HCT116 (cell line): Measurements from ENCODE around the gene FAM193B. TPM values are rescaled to one million over a fixed set of nuclear protein-coding genes. Genes with fewer than 3 reads are reported as not detected.

Source experiments
- ATAC-seq: fragments of 200-7000 bp; cut with Tn5 transposase; 2 replicates; pipeline ENCODE4 v1.9.1; 2020; ENCODE audit warnings: mild to moderate bottlenecking, moderate library complexity
- BruUV-seq: library from RNA; stranded (reverse); fragments of 400-500 nt; replicated peaks from 2 replicates; lab custom pipeline; 2021; lab: Mats Ljungman, UMichigan
- CTCF ChIA-PET: fragments of 300-600 bp; sonication (Branson Sonifier 250); formaldehyde crosslinking; loops from one replicate; lab custom pipeline; 2021; ENCODE audit warnings: antibody characterized with exemption; lab: Charles Lee
- POLR2A ChIA-PET: fragments of 300-600, 350-600 bp; sonication (Branson Sonifier 250); formaldehyde crosslinking; loops from one replicate; lab custom pipeline; 2021; ENCODE audit warnings: antibody characterized with exemption; lab: Charles Lee
- RAD21 ChIA-PET, 2 experiments: fragments of 300-600 bp; sonication (Branson Sonifier 250); formaldehyde crosslinking; loops; one replicate each; lab custom pipeline; 2023; ENCODE audit warnings: low total read pairs in 2 of 2; ENCODE audit not compliant: uncharacterized antibody in 2 of 2, unreplicated experiment in 2 of 2, low non-redundant PET in 1 of 2; lab: Charles Lee
- DNase-seq: peaks from one replicate; pipeline ENCODE4 v3.0.0-alpha.2; 2010; ENCODE audit warnings: low read depth, low spot score
- H2AFZ ChIP-seq: fragments of 200-600 bp; shearing (Covaris generic), sonication (generic); 2 replicates; pipeline ENCODE4 v1.6.1; 2017; ENCODE audit warnings: low read depth, mixed run types, mixed read lengths, antibody characterized with exemption, low read length; ENCODE audit not compliant: poor library complexity, severe bottlenecking
- H3K27ac ChIP-seq: 2 replicates; pipeline ENCODE4 v1.5.1; 2012; ENCODE audit warnings: low read depth, low read length
- H3K27me3 ChIP-seq: fragments of 200-600 bp; sonication (generic); 2 replicates; pipeline ENCODE4 v1.6.1; 2016; ENCODE audit warnings: mixed run types, low read length, mixed read lengths; ENCODE audit not compliant: insufficient read depth
- H3K36me3 ChIP-seq, 2 experiments: fragments of 200-500 bp in 1 of 2; fragments of 200-600 bp in 1 of 2; sonication (Bioruptor generic) in 1 of 2; sonication (generic) in 1 of 2; 2 replicates each; pipeline versions ENCODE4 v1.5.1 to v1.6.1; 2014 to 2016; ENCODE audit warnings: low read length in 2 of 2, inconsistent platforms in 1 of 2, mixed read lengths in 1 of 2, mixed run types in 1 of 2; ENCODE audit not compliant: insufficient read depth in 2 of 2, control insufficient read depth in 1 of 2
- H3K4me1 ChIP-seq, 2 experiments: fragments of 200-600 bp in 1 of 2; sonication (generic) in 1 of 2; 2 replicates each; pipeline versions ENCODE4 v1.5.1 to v1.6.1; 2012 to 2017; ENCODE audit warnings: low read length in 2 of 2, inconsistent platforms in 1 of 2, mild to moderate bottlenecking in 1 of 2, mixed read lengths in 1 of 2, mixed run types in 1 of 2, moderate library complexity in 1 of 2; ENCODE audit not compliant: insufficient read depth in 2 of 2, control insufficient read depth in 1 of 2
- H3K4me2 ChIP-seq: fragments of 200-600 bp; sonication (generic); 2 replicates; pipeline ENCODE4 v1.6.1; 2017; ENCODE audit warnings: mixed run types, low read length, mixed read lengths
- H3K4me3 ChIP-seq, 2 experiments: fragments of 200-600 bp in 1 of 2; sonication (generic) in 1 of 2; replicated peaks in 1 of 2; 2 replicates each; pipeline ENCODE4 v1.5.1; 2011 to 2016; ENCODE audit warnings: low read length in 2 of 2, control low read depth in 1 of 2, low read depth in 1 of 2, mild to moderate bottlenecking in 1 of 2, mixed read lengths in 1 of 2, mixed run types in 1 of 2
- H3K79me2 ChIP-seq: fragments of 200-600 bp; sonication (generic); 2 replicates; pipeline ENCODE4 v1.6.1; 2017; ENCODE audit warnings: mild to moderate bottlenecking, mixed run types, low read length, moderate library complexity, mixed read lengths; ENCODE audit not compliant: insufficient read depth
- H3K9ac ChIP-seq: fragments of 200-600 bp; sonication (generic); 2 replicates; pipeline ENCODE4 v1.6.1; 2016; ENCODE audit warnings: low read length, mixed read lengths
- H3K9me2 ChIP-seq: fragments of 200-600 bp; sonication (generic), shearing (Covaris generic); 2 replicates; pipeline ENCODE4 v1.6.1; 2017; ENCODE audit warnings: mixed run types, mild to moderate bottlenecking, moderate library complexity; ENCODE audit not compliant: insufficient read depth
- H3K9me3 ChIP-seq, 2 experiments: fragments of 200-500 bp in 1 of 2; fragments of 200-600 bp in 1 of 2; sonication (Bioruptor generic) in 1 of 2; sonication (generic) in 1 of 2; 2 replicates each; pipeline ENCODE4 v1.6.1; 2014 to 2017; ENCODE audit warnings: low read length in 2 of 2, mixed read lengths in 2 of 2, inconsistent platforms in 1 of 2, low read depth in 1 of 2, mild to moderate bottlenecking in 1 of 2, mixed run types in 1 of 2, moderate library complexity in 1 of 2; ENCODE audit not compliant: control insufficient read depth in 1 of 2, insufficient read depth in 1 of 2
- H4K20me1 ChIP-seq: fragments of 200-600 bp; sonication (generic), shearing (Covaris generic); 2 replicates; pipeline ENCODE4 v1.6.1; 2017; ENCODE audit warnings: mixed run types, mild to moderate bottlenecking, moderate library complexity; ENCODE audit not compliant: insufficient read depth
- ATF3 ChIP-seq: IDR thresholded peaks from 2 replicates; pipeline ENCODE4 v1.6.1; 2012
- CTCF ChIP-seq, 3 experiments: fragments of 200-600 bp in 1 of 3; sonication (generic) in 1 of 3; IDR thresholded peaks in 2 of 3; conservative IDR thresholded peaks in 1 of 3; 2 replicates each; pipeline ENCODE4 v1.5.1; 2012 to 2017; ENCODE audit warnings: low read depth in 2 of 3, low read length in 2 of 3, antibody characterized with exemption in 1 of 3, borderline replicate concordance in 1 of 3, control low read depth in 1 of 3, mild to moderate bottlenecking in 1 of 3, mixed read lengths in 1 of 3, mixed run types in 1 of 3, moderate library complexity in 1 of 3; ENCODE audit not compliant: insufficient read depth in 1 of 3
- EGR1 ChIP-seq: IDR thresholded peaks from 2 replicates; pipeline ENCODE4 v1.6.1; 2012; ENCODE audit warnings: low read depth
- ELF1 ChIP-seq: IDR thresholded peaks from 2 replicates; pipeline ENCODE4 v1.6.1; 2012; ENCODE audit warnings: low read depth, borderline replicate concordance
- EZH2 ChIP-seq: fragments of 200-600 bp; sonication (generic); IDR thresholded peaks from 2 replicates; pipeline ENCODE4 v1.6.1; 2017; ENCODE audit warnings: antibody characterized with exemption, mixed run types
- FOSL1 ChIP-seq: IDR thresholded peaks from 2 replicates; pipeline ENCODE4 v1.6.1; 2012; ENCODE audit warnings: low read depth
- JUND ChIP-seq: IDR thresholded peaks from 2 replicates; pipeline ENCODE4 v1.6.1; 2012
- MAX ChIP-seq: IDR thresholded peaks from 2 replicates; pipeline ENCODE4 v1.6.1; 2012
- POLR2A ChIP-seq: IDR thresholded peaks from 2 replicates; pipeline ENCODE4 v1.7.0; 2011; ENCODE audit warnings: borderline replicate concordance; ENCODE audit not compliant: insufficient read depth, insufficient read length; ENCODE audit errors: extremely low read depth
- REST ChIP-seq: IDR thresholded peaks from 2 replicates; pipeline ENCODE4 v1.6.1; 2012; ENCODE audit warnings: low read depth
- SIN3A ChIP-seq: IDR thresholded peaks from 2 replicates; pipeline ENCODE4 v1.6.1; 2012; ENCODE audit warnings: low read depth
- SRF ChIP-seq: IDR thresholded peaks from 2 replicates; pipeline ENCODE4 v1.6.1; 2012; ENCODE audit warnings: low read depth
- ZFX ChIP-seq: fragments of 450-650 bp; IDR thresholded peaks from 2 replicates; pipeline ENCODE4 v1.6.1; 2017
- ZNF274 ChIP-seq: fragments of 200-500 bp; sonication (Bioruptor generic); IDR thresholded peaks from 2 replicates; pipeline ENCODE4 v1.6.1; 2014; ENCODE audit warnings: mild to moderate bottlenecking, low read depth, low read length, inconsistent platforms
- intact Hi-C: fragments of 100-400 bp; cut with micrococcal nuclease; formaldehyde crosslinking; loops from 2 replicates; pipeline ENCODE4 v1.10.0; 2022
- total RNA-seq: library from RNA; stranded (reverse); gene quantifications from one replicate; pipeline ENCODE4 v1.2.1, GENCODE V29; 2021; ENCODE audit not compliant: unreplicated experiment

FAM193B gene
- total RNA-seq, 1 experiment from 2014 or later: 54.0 TPM

GRCh38 chr5:177499842-177500241 is 54.5 kb downstream of the FAM193B start:
- no TSS peak for BruUV-seq
- Histone ChIP-seq H4K20me1 (peaks cover 7% of the 10 kb centered on the region; the same call in 1 of the 2 replicates), H3K9me2 (no peaks in the 10 kb centered on the region), H3K27me3 (no peaks in the 10 kb centered on the region), H2AFZ (no peak overlapping the region), H3K4me3 (no peak overlapping the region), H3K4me1 (peaks cover 20 to 39% of the 10 kb centered on the region in 2 experiments), H3K9ac (no peak overlapping the region), H3K27ac (no peak overlapping the region), H3K36me3 (peaks cover 0 to 6% of the 10 kb centered on the region in 2 experiments; a peak in 1 of 4 replicates), H3K9me3 (no peaks in the 10 kb centered on the region), H3K79me2 (peaks cover 23% of the 10 kb centered on the region), H3K4me2 (no peak overlapping the region)
- POLR2A ChIA-PET: no interaction called here
- DNase-seq (no peak), ATAC-seq (no peak)
- CTCF ChIA-PET: interaction anchor here (2.0 kb wide), 1 partner anchor 96 kb away, joined by 17 read pairs; no protein-coding TSS in a partner anchor
- intact Hi-C loops: loop anchor here (2.0 to 5.0 kb wide), 5 partner anchors 98 to 385 kb away; partner anchors contain the start of genes B4GALT7, MXD3, PFN3 and PRELID1
- RAD21 ChIA-PET: no interaction called here
- TF ChIP-seq ZNF274 (no peak), POLR2A (no peak), REST (no peak), ELF1 (no peak), SRF (no peak), CTCF (IDR thresholded peaks at IDR 0.05 in 2 of 3, conservative IDR thresholded peaks at IDR 0.05 in 1 of 3; ENCODE audit: borderline replicate concordance in 1 of 3, insufficient read depth in 1 of 3, low read depth in 2 of 3, low read length in 2 of 3) (no peak), FOSL1 (no peak), EZH2 (no peak), ATF3 (no peak), ZFX (no peak), EGR1 (no peak), JUND (no peak), MAX (no peak), SIN3A (no peak)
